Cerebellar cortex (tissue), 1 donor: Measurements from ENCODE around the gene DHRS4L2.
"Not testable (repeated sequence)": the region's sequence is repeated elsewhere in the genome, so short reads cannot be mapped to it uniquely, and the experiment has no call there.

ENCODE experiments used
- DNase-seq: peaks from one replicate; pipeline ENCODE4 v3.0.0-alpha.2; 2015; ENCODE audit warnings: low spot score

Gene DHRS4L2

GRCh38 chr14:24018978-24019377, 30.2 kb downstream of the DHRS4L2 start:
- DNase-seq: not testable (repeated sequence)

GRCh38 chr14:24019944-24020343, 31.2 kb downstream of the DHRS4L2 start:
- DNase-seq: not testable (repeated sequence)

DNA sequence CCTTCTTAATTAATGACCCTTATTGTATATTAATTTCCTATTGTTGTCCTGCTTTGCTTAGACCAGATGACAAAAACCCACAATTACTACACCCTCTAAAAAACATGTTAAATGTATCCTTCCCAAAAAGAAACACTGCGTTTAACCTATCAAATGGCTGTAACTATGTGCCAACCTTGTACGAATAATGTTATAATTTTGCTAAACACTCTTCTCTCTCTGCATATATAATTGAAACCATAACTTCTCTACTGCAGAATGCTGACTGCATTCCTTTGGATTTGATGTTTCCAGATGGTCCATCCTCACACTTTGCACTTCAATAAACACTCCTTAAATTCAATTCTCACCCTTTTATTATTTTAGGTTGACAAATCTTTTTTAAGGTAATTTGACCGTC, 31.8 kb downstream of the DHRS4L2 start:
- DNase-seq: not testable (repeated sequence)

DNA sequence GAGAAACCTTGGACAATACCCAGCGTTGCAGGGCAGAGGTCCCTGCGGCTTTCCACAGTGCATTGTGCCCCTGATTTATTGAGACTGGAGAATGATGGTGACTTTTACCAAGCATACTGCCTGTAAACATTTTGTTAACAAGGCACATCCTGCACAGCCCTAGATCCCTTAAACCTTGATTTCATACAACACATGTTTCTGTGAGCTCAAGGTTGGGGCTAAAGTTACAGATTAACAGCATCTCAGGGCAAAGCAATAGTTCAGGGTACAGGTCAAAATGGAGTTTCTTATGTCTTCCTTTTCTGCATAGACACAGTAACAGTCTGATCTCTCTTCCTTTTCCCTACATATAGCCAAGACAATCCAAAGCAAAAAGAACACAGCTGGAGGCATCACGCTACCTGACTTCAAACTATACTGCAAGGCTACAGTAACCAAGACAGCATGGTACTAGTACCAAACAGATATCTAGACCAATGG, 36.2 kb downstream of the DHRS4L2 start:
- DNase-seq: not testable (repeated sequence)

DNA sequence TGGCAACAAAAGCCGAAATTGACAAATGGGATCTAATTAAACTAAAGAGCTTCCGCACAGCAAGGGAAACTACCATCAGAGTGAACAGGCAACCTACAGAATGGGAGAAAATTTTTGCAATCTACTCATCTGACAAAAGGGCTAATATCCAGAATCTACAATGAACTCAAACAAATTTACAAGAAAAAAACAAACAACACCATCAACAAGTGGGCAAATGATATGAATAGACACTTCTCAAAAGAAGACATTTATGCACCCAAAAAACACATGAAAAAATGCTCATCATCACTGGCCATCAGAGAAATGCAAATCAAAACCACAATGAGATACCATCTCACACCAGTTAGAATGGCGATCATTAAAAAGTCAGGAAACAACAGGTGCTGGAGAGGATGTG, 41.0 kb downstream of the DHRS4L2 start:
- not testable (repeated sequence) for DNase-seq

- not testable (repeated sequence) for DNase-seq
Measured at GRCh38 chr14:24031331-24031730, 42.6 kb downstream of the DHRS4L2 start.

- DNase-seq: no peak
Measured at GRCh38 chr14:24032727-24033418, 44.1 kb downstream of the DHRS4L2 start.

DNA sequence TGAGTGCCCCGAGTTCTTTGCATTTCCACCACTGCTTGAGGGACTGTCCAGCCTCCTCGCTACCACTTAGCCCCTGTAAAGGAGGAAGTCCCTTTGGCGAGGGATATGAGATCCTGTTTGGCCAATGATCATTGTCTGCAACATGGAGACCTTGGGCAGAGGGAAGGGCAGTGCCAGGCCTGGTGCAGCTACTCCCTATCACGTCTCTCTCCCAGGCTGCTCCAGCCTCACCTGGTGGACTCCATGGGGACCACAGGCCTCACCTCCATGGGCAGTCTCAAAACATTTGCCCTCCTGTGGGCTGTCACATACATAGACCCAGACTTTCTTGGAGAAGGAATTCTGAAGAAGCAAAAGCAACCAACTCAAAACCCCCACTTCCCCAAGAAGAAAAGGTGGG, 47.0 kb downstream of the DHRS4L2 start:
- DNase-seq: not testable (repeated sequence)

DNA sequence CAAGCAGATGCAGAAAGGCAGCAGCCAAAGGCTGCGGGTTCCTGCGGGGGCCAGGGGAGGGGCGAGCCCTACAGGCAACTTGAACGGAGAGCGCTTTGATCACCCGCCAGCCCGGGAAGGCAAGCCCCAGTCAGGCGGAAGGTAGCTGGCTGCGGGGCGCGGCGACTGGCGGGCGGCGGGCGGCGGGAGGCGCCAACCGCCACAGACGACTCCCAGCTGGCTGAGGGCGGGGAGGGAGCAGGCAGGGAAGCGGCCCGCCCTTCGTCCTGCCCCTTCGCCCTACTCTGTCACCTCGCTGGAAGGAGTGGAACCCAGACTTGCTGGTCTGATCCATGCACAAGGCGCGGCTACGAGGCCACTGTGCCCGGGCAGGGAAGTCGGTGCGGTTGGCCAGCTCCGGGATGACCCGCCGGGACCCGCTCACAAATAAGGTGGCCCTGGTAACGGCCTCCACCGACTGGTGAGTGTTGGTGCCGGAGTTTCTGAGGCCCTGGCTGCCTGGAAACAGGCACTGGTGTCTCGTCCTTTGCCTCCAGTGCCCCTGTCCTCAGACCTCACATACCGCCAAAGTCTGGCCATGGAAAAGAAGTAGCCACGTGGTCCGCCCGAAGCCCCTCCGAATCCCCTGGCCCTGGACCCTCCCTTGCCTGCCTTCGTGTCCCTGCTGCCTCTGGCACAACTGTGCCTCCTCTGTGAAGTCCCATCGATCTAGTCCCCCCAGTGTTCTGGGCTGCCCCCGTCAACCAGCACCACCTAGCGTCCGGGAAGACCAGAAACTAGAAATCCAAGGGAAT, 47.6 kb downstream of the DHRS4L2 start:
- DNase-seq: peak; percentile 63

- not testable (repeated sequence) for DNase-seq
Measured at GRCh38 chr14:24036963-24037657, 48.4 kb downstream of the DHRS4L2 start.

- DNase-seq: peak; percentile 47
Measured at GRCh38 chr14:24037658-24038037, 48.9 kb downstream of the DHRS4L2 start.

DNA sequence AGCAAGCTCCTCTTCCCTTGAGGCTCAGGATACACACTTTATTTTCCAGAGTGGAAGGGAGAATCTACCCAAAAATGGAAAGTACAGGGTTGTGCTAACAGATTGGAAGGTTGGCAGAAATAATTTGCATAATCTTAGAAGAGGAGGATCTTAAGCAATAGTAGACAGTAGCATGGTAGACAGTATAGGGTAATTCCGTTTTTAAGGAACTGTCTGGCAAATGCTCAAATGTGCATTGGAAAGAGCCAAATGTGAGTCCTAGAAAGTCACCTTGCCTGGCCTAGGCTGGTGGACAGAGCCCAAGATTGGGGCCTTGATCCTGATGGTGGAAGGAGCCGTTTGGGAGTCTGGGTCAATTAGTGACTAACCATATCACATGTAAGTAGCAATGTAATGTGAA, 50.0 kb downstream of the DHRS4L2 start:
- DNase-seq: no peak

DNA sequence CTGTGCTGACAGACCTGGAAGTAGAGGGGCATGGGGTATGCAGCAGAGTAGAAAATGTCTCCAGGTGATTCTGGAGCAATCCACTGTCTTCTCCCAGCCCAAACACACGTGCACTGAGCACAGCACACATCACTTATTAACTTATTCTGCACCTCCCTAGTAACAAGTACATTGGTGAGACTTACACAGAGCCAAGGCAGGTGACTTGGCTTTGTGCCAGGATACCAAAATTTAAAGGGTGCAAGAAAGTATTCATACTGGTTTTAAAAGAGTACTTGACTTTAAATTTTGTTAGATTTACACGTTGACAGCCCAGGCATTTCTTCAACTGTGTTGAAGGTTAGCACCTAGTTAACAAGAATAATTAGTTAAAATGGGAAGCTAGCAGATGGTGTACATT, 52.0 kb downstream of the DHRS4L2 start:
- no peak for DNase-seq

- no peak for DNase-seq
Measured at GRCh38 chr14:24042746-24043145, 54.0 kb downstream of the DHRS4L2 start.

- not testable (repeated sequence) for DNase-seq
Measured at GRCh38 chr14:24049002-24049401, 60.3 kb downstream of the DHRS4L2 start.

DNA sequence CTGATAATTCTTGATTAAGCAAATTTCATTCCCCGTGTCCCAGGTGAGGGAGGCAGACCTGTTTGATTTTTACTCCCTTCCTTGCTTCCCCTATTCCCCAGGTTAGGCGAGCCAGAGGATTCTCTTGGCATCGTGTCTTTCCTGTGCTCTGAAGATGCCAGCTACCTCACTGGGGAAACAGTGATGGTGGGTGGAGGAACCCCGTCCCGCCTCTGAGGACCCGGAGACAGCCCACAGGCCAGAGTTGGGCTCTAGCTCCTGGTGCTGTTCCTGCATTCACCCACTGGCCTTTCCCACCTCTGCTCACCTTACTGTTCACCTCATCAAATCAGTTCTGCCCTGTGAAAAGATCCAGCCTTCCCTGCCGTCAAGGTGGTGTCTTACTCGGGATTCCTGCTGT, 62.0 kb downstream of the DHRS4L2 start:
- DNase-seq: not testable (repeated sequence)

DNA sequence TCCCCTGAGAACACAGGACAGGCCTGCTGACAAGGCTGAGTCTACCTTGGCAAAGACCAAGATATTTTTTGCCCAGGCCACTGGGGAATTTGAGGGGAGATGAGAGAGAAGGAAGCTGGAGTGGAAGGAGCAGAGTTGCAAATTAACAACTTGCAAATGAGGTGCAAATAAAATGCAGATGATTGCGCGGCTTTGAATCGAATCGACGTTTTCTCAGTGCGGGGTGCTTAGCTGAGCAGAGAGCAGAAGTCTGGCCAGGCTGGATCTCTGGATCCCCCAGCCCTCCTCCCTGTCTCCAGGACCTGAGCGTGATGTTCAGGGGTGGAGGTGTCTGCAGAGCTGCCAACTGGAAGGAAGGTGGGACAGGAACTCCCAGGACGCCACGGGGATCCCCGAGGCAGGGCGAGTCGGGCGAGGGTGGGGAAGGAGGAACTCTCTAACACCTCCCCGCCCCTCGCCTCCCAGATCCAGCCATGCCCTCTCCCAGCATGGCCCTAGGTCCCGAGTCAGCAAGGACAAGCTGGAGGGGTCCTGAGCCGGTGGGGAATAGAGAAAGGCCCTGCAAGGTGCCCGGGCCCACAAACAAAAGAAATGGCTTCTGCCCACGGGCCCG, 62.6 kb downstream of the DHRS4L2 start:
- DNase-seq: peak; percentile 44

DNA sequence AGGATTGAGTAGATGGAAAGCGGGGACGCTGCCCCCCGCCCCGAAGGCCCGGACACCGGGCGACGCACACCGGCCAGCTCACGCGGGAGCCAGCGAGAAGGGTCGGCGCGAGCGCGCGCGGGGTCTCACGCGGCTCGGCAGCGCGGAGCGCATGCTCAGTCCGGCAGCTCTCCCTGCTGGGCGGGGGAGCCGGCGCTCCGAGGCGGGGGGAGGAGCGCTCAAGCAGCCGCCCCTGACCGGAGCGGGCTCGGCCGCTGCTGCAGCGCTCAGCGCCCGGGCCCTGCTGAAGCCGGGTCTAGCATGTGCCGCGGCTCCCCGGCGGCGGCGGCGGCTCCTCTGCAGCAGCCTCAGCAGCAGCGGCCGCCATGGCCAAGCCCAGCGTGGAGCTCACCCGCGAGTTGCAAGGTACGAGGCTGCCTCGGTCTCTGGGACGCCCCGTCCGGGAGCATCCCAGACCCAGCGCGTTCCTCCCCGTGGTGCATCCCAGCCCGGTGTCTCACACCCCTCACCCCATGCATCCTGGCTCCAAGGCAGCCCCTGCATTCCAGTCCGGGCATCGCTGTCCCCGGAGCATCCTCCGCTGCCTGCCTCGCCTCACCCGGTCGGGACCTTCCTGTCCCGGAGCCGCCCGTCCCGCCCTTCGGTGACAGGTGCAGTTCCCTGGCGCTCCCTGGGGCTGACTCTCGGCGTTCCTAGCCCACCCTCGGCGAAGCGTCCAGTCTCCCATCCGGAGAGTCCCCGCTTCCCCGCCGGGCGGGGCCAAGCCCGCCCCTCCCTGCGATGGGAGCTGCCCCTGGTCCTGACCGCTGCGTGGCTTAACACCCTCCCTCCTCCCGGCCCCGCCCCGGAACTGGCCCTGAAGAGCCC, 63.3 kb downstream of the DHRS4L2 start, which contains the start of gene CARMIL3:
Gene CARMIL3 (plus strand): TSS at position 221 of the 867 bp plus-strand sequence. CDS start 145 bp downstream, at position 366.
- DNase-seq: peak; percentile 72

DNA sequence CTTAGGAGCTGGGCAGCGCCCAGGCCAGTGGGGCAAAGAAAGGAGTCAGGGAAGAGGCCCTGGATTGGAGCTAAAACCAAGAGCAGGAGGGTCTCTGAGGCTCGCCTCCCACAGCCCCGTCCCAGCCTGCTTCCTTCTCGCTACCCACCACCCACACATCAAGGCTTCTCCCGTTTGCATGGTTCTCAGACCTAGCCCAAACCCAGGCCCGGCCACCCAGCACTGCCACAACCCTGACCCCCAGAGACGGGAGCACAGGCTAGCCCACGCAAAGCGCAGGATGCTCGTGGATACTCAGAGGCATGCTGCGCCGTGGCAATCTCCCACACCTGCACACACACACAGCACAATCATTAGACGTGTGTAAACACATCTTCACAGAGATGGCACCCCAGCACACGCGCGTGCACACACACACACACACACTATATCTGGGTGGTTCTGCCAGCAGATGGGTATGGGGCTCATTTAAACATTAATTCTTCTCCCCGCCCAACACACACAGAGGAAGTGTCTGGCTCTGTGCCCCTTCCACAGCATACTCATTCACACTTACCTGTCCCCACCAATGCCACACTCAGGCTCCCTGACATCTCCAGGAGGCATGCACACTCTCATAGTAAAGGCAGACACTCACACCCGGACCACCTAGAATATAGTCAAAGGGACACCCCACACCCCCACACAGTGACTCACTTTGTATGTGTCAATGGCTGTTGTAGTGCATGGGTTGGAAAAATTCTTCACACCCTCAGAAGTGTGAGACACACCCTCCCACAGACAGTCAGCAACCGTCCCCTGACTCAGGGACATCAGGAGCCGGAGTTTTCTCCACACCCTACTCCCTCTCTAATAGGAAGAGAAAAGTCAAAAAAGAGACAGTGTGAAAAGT, 64.2 kb downstream of the DHRS4L2 start:
- DNase-seq: no peak
